IMR-90 (cell line): ENCODE measurements around the gene RPS23. TPM values are rescaled to one million over a fixed set of nuclear protein-coding genes. Genes with fewer than 3 reads are reported as not detected.

Experiments used
- ATAC-seq: fragments of 200-7000 bp; cut with Tn5 transposase; 2 replicates; pipeline ENCODE4 v1.9.1; 2020; ENCODE audit warnings: low read depth, mild to moderate bottlenecking, moderate library complexity
- BruUV-seq: library from RNA; stranded (reverse); fragments of 400-500 nt; replicated peaks from 2 replicates; lab custom pipeline; 2021; lab: Mats Ljungman, UMichigan
- CTCF ChIA-PET: fragments of 300-600 bp; formaldehyde crosslinking; extraction: SDS; loops from one replicate; lab custom pipeline; 2021; ENCODE audit warnings: antibody characterized with exemption; lab: Yijun Ruan, JAX
- POLR2A ChIA-PET: fragments of 300-600 bp; sonication (Branson Sonifier 250); formaldehyde crosslinking; loops from one replicate; lab custom pipeline; 2022; ENCODE audit warnings: antibody characterized with exemption; ENCODE audit not compliant: unreplicated experiment; lab: Charles Lee
- DNase-seq: peaks from one replicate; pipeline ENCODE4 v3.0.0; 2013
- H2AFZ ChIP-seq: replicated peaks from 2 replicates; pipeline ENCODE3; 2013; ENCODE audit warnings: low read length, mild to moderate bottlenecking; ENCODE audit not compliant: poor library complexity
- H2AK5ac ChIP-seq: 2 replicates; pipeline ENCODE4 v1.6.1; 2013; ENCODE audit warnings: low read depth, low read length, inconsistent platforms
- H2AK9ac ChIP-seq: replicated peaks from 2 replicates; pipeline ENCODE3; 2013; ENCODE audit warnings: mild to moderate bottlenecking, low read depth, low read length, moderate library complexity; ENCODE audit not compliant: poor library complexity
- H2BK120ac ChIP-seq: 2 replicates; pipeline ENCODE4 v1.6.1; 2013; ENCODE audit warnings: low read depth, low read length, inconsistent platforms
- H2BK15ac ChIP-seq: 3 replicates; pipeline ENCODE4 v1.6.1; 2013; ENCODE audit warnings: low read depth, low read length, inconsistent platforms
- H2BK20ac ChIP-seq: 2 replicates; pipeline ENCODE4 v1.6.1; 2013; ENCODE audit warnings: low read depth, mild to moderate bottlenecking, inconsistent platforms, low read length, moderate library complexity
- H2BK5ac ChIP-seq: 2 replicates; pipeline ENCODE4 v1.6.1; 2013; ENCODE audit warnings: mild to moderate bottlenecking, low read depth, low read length, inconsistent platforms; ENCODE audit not compliant: poor library complexity, severe bottlenecking
- H3K14ac ChIP-seq: replicated peaks from 2 replicates; pipeline ENCODE4 v1.6.1; 2013; ENCODE audit warnings: low read depth, low read length, inconsistent platforms
- H3K18ac ChIP-seq: 2 replicates; pipeline ENCODE4 v1.6.1; 2013; ENCODE audit warnings: low read depth, low read length, control low read depth
- H3K23ac ChIP-seq: 2 replicates; pipeline ENCODE4 v1.6.1; 2013; ENCODE audit warnings: low read depth, low read length, inconsistent platforms
- H3K27ac ChIP-seq: 2 replicates; pipeline ENCODE4 v1.5.1; 2013; ENCODE audit warnings: mild to moderate bottlenecking, control low read depth, low read length; ENCODE audit not compliant: insufficient read depth
- H3K27me3 ChIP-seq: 2 replicates; pipeline ENCODE4 v1.6.1; 2013; ENCODE audit warnings: low read length; ENCODE audit not compliant: control insufficient read depth, insufficient read depth
- H3K36me3 ChIP-seq: 2 replicates; pipeline ENCODE4 v1.6.1; 2013; ENCODE audit warnings: low read length, mixed read lengths; ENCODE audit not compliant: control insufficient read depth, insufficient read depth
- H3K4ac ChIP-seq: 2 replicates; pipeline ENCODE4 v1.6.1; 2013; ENCODE audit warnings: low read depth, low read length, inconsistent platforms
- H3K4me1 ChIP-seq: 2 replicates; pipeline ENCODE4 v1.6.1; 2013; ENCODE audit warnings: low read length, mixed read lengths; ENCODE audit not compliant: control insufficient read depth, insufficient read depth
- H3K4me2 ChIP-seq: 2 replicates; pipeline ENCODE4 v1.6.1; 2013; ENCODE audit warnings: low read depth, mild to moderate bottlenecking, control low read depth, low read length, moderate library complexity
- H3K4me3 ChIP-seq: 2 replicates; pipeline ENCODE4 v1.5.1; 2013; ENCODE audit warnings: low read depth, mild to moderate bottlenecking, control low read depth, low read length, moderate library complexity; ENCODE audit not compliant: insufficient read depth
- H3K56ac ChIP-seq: 2 replicates; pipeline ENCODE4 v1.6.1; 2013; ENCODE audit warnings: low read length, inconsistent platforms; ENCODE audit not compliant: insufficient read depth; ENCODE audit errors: extremely low read depth
- H3K79me1 ChIP-seq, 2 experiments: 2 replicates each; pipeline ENCODE4 v1.6.1; 2013; ENCODE audit warnings: low read length in 2 of 2, inconsistent platforms in 1 of 2, low read depth in 1 of 2
- H3K9ac ChIP-seq: 2 replicates; pipeline ENCODE4 v1.6.1; 2013; ENCODE audit warnings: low read depth, low read length, control low read depth
- H3K9me1 ChIP-seq: 2 replicates; pipeline ENCODE4 v1.6.1; 2013; ENCODE audit warnings: low read length, inconsistent platforms; ENCODE audit not compliant: insufficient read depth
- H3K9me3 ChIP-seq: 2 replicates; pipeline ENCODE4 v1.6.1; 2013; ENCODE audit warnings: low read length; ENCODE audit not compliant: control insufficient read depth, insufficient read depth
- H4K20me1 ChIP-seq: 2 replicates; pipeline ENCODE4 v1.6.1; 2013; ENCODE audit warnings: low read length, inconsistent platforms; ENCODE audit not compliant: insufficient read depth
- H4K5ac ChIP-seq: 2 replicates; pipeline ENCODE4 v1.6.1; 2013; ENCODE audit warnings: mild to moderate bottlenecking, low read depth, low read length, control low read depth
- H4K8ac ChIP-seq, 2 experiments: 2 replicates each; pipeline ENCODE4 v1.6.1; 2013; ENCODE audit warnings: low read depth in 2 of 2, low read length in 2 of 2, control low read depth in 1 of 2, inconsistent platforms in 1 of 2
- H4K91ac ChIP-seq: 2 replicates; pipeline ENCODE4 v1.6.1; 2013; ENCODE audit warnings: low read depth, low read length, inconsistent platforms; ENCODE audit not compliant: insufficient read depth
- BHLHE40 ChIP-seq: fragments of 150-350 bp; IDR thresholded peaks from 2 replicates; pipeline ENCODE4 v1.6.1; 2016; ENCODE audit warnings: mild to moderate bottlenecking, low read depth, low read length
- CHD1 ChIP-seq: IDR thresholded peaks from 2 replicates; pipeline ENCODE4 v1.6.1; 2012; ENCODE audit warnings: low read depth, low read length, improper control_type of control experiment
- CTCF ChIP-seq: conservative IDR thresholded peaks from 2 replicates; pipeline ENCODE4 v1.5.1; 2012; ENCODE audit warnings: mild to moderate bottlenecking, low read depth, low read length, improper control_type of control experiment
- ELK1 ChIP-seq: fragments of 150-350 bp; IDR thresholded peaks from 2 replicates; pipeline ENCODE4 v1.6.1; 2016; ENCODE audit warnings: low read depth, mild to moderate bottlenecking, low read length, moderate library complexity, borderline replicate concordance
- FOS ChIP-seq: fragments of 150-350 bp; IDR thresholded peaks from 2 replicates; pipeline ENCODE4 v1.6.1; 2016; ENCODE audit warnings: low read depth, low read length
- MAFK ChIP-seq: IDR thresholded peaks from 2 replicates; pipeline ENCODE4 v1.6.1; 2012; ENCODE audit warnings: low read depth, low read length, improper control_type of control experiment
- MAZ ChIP-seq: IDR thresholded peaks from 2 replicates; pipeline ENCODE4 v1.6.1; 2012; ENCODE audit warnings: low read depth, mild to moderate bottlenecking, low read length, improper control_type of control experiment, moderate library complexity, borderline replicate concordance
- MXI1 ChIP-seq: IDR thresholded peaks from 2 replicates; pipeline ENCODE4 v1.6.1; 2012; ENCODE audit warnings: low read depth, mild to moderate bottlenecking, low read length, moderate library complexity, borderline replicate concordance
- NFE2L2 ChIP-seq: fragments of 150-350 bp; IDR thresholded peaks from 2 replicates; pipeline ENCODE4 v1.6.1; 2016; ENCODE audit warnings: low read depth, mild to moderate bottlenecking, low read length
- POLR2A ChIP-seq: IDR thresholded peaks from 2 replicates; pipeline ENCODE4 v1.6.1; 2012; ENCODE audit warnings: mild to moderate bottlenecking, low read depth, low read length
- RAD21 ChIP-seq: IDR thresholded peaks from 2 replicates; pipeline ENCODE4 v1.6.1; 2012; ENCODE audit warnings: low read length, improper control_type of control experiment
- RCOR1 ChIP-seq: IDR thresholded peaks from 2 replicates; pipeline ENCODE4 v1.6.1; 2012; ENCODE audit warnings: mild to moderate bottlenecking, low read length, improper control_type of control experiment; ENCODE audit not compliant: insufficient replicate concordance
- SMC3 ChIP-seq: fragments of 150-350 bp; IDR thresholded peaks from 2 replicates; pipeline ENCODE4 v1.6.1; 2016; ENCODE audit warnings: low read depth, mild to moderate bottlenecking, antibody characterized with exemption, low read length, moderate library complexity
- USF2 ChIP-seq: fragments of 150-350 bp; IDR thresholded peaks from 2 replicates; pipeline ENCODE4 v1.6.1; 2017; ENCODE audit warnings: mild to moderate bottlenecking, antibody characterized with exemption, low read length, low read depth
- WGBS, 2 experiments: methylation state at CpG; one replicate each; pipeline versions ENCODE4 v1.1.5 to v1.1.7; 2013; ENCODE audit warnings: missing lambda C conversion rate in 2 of 2; ENCODE audit not compliant: insufficient read length in 1 of 2; ENCODE audit errors: extremely low coverage in 2 of 2; 5-methylcytosine and 5-hydroxymethylcytosine counted together
- dilution Hi-C: fragments of 300-500 bp; cut with HindIII; formaldehyde crosslinking; loops from one replicate; pipeline ENCODE4 v1.14.3; 2018; ENCODE audit warnings: low sequenced_read_pairs; ENCODE audit not compliant: unreplicated experiment
- in situ Hi-C: fragments of 300-500 bp; cut with MboI; formaldehyde crosslinking; loops from 3 replicates; pipeline ENCODE4 v1.14.3; 2019; ENCODE audit warnings: low sequenced_read_pairs, inconsistent platforms, mixed read lengths
- intact Hi-C: fragments of 100-400 bp; cut with micrococcal nuclease; formaldehyde crosslinking; loops from 2 replicates; pipeline ENCODE4 v1.10.0; 2022
- polyA plus RNA-seq, 3 experiments: library from polyadenylated mRNA; depleted of rRNA; stranded (reverse); fragments of >200 nt; gene quantifications; 2 replicates each; pipeline ENCODE4 v1.2.3, GENCODE V29; 2012; ENCODE audit warnings: low replicate concordance in 1 of 3
- total RNA-seq: library from RNA; depleted of rRNA; stranded (reverse); fragments of >200 nt; gene quantifications from 2 replicates; pipeline ENCODE4 v1.2.3, GENCODE V29; 2012

RPS23 gene
- total and polyA plus RNA-seq, 2 of the 4 experiments (the other 2 are of a cell fraction): 3,186 to 3,318 TPM

GRCh38 chr5:82308416-82308815 lies 30.3 kb upstream of the RPS23 start:
- WGBS, 2 experiments: no CpG with 5 or more reads among the region's 1 CpG
- no peaks in the 10 kb centered on the region for H3K9me3 ChIP-seq
- POLR2A ChIA-PET: no interaction called here
- H3K27ac ChIP-seq: no peak overlapping the region
- H3K4me1 ChIP-seq: peaks cover 2% of the 10 kb centered on the region; the same call in 1 of the 2 replicates
- H2AK5ac ChIP-seq: no peak overlapping the region
- no peak overlapping the region for H3K4ac ChIP-seq
- TF ChIP-seq MAFK (no peak), ELK1 (no peak), NFE2L2 (no peak), BHLHE40 (no peak), RAD21 (no peak), FOS (no peak), RCOR1 (no peak), USF2 (no peak), SMC3 (no peak), CHD1 (no peak), MXI1 (no peak), POLR2A (no peak), MAZ (no peak), CTCF (no peak)
- BruUV-seq: no TSS peak
- ATAC-seq (no peak), DNase-seq (no peak)
- no peaks in the 10 kb centered on the region for H3K79me1 ChIP-seq
- intact Hi-C loops: no loop called here
- no peak overlapping the region for H2BK120ac ChIP-seq
- no peaks in the 10 kb centered on the region for H4K20me1 ChIP-seq
- no peak overlapping the region for H2BK5ac ChIP-seq
- H2BK15ac ChIP-seq: no peak overlapping the region
- H2BK20ac ChIP-seq: no peak overlapping the region
- H2AFZ ChIP-seq: no peak overlapping the region
- dilution Hi-C loops: no loop called here
- CTCF ChIA-PET: no interaction called here
- in situ Hi-C loops: no loop called here
- no peak overlapping the region for H4K91ac ChIP-seq
- H4K5ac ChIP-seq: no peak overlapping the region
- no peak overlapping the region; the same call in 1 of the 2 replicates for H3K56ac ChIP-seq
- H3K36me3 ChIP-seq: no peaks in the 10 kb centered on the region
- H3K9me1 ChIP-seq: no peaks in the 10 kb centered on the region
- H3K23ac ChIP-seq: no peak overlapping the region
- H3K14ac ChIP-seq: no peak overlapping the region
- no peak overlapping the region for H4K8ac ChIP-seq
- no peak overlapping the region for H3K4me3 ChIP-seq
- no peak overlapping the region for H2AK9ac ChIP-seq
- H3K4me2 ChIP-seq: no peak overlapping the region
- no peaks in the 10 kb centered on the region for H3K27me3 ChIP-seq
- H3K9ac ChIP-seq: no peak overlapping the region
- H3K18ac ChIP-seq: no peak overlapping the region
